Sigmoid colon (tissue), 7 donors: Measurements from ENCODE around the gene HPGDS. TPM values are rescaled to one million over a fixed set of nuclear protein-coding genes. Genes with fewer than 3 reads are reported as not detected.

Source experiments
- DNase-seq: peaks from one replicate; pipeline ENCODE4 v3.0.0-alpha.2; 2019
- H3K27ac ChIP-seq, 4 donors: fragments of 200-600 bp; sonication (generic); one replicate each; pipeline ENCODE4 v1.5.1; 2016 to 2019; ENCODE audit warnings: mild to moderate bottlenecking in 1 of 4
- H3K27me3 ChIP-seq, 3 donors: fragments of 200-600 bp; sonication (generic); one replicate each; pipeline ENCODE4 v1.5.1; 2019; ENCODE audit warnings: mild to moderate bottlenecking in 1 of 3
- H3K36me3 ChIP-seq, 4 donors: fragments of 200-600 bp; sonication (generic); one replicate each; pipeline ENCODE4 v1.5.1; 2016 to 2019
- H3K4me1 ChIP-seq, 4 donors: fragments of 200-600 bp; sonication (generic); one replicate each; pipeline ENCODE4 v1.5.1; 2017 to 2019
- H3K4me3 ChIP-seq, 4 donors: fragments of 200-600 bp; sonication (generic); one replicate each; pipeline ENCODE4 v1.5.1; 2017 to 2019; ENCODE audit warnings: mild to moderate bottlenecking in 2 of 4, moderate library complexity in 1 of 4
- H3K9me3 ChIP-seq, 4 donors: fragments of 200-600 bp in 3 of 4; sonication (generic) in 3 of 4; one replicate each; pipeline versions ENCODE4 v1.5.1 to v1.6.1; 2013 to 2019
- CTCF ChIP-seq, 4 experiments: fragments of 450-650 bp in 3 of 4; fragments of 200-600 bp in 1 of 4; IDR thresholded peaks; one replicate each; pipeline ENCODE4 v1.5.1; 2016 to 2019; ENCODE audit warnings: antibody characterized with exemption in 4 of 4, mild to moderate bottlenecking in 3 of 4, moderate library complexity in 2 of 4
- EP300 ChIP-seq, 4 donors: sonication (generic); formaldehyde crosslinking; IDR thresholded peaks; one replicate each; pipeline ENCODE4 v1.6.1; 2017; ENCODE audit warnings: antibody characterized with exemption in 4 of 4
- POLR2A ChIP-seq, 2 donors: fragments of 450-650 bp; IDR thresholded peaks; one replicate each; pipeline ENCODE4 v1.6.1; 2016; ENCODE audit warnings: antibody characterized with exemption in 2 of 2, mild to moderate bottlenecking in 2 of 2, moderate library complexity in 2 of 2
- POLR2AphosphoS5 ChIP-seq, 4 donors: sonication (generic); formaldehyde crosslinking; IDR thresholded peaks; one replicate each; pipeline ENCODE4 v1.6.1; 2017; ENCODE audit warnings: antibody characterized with exemption in 4 of 4
- WGBS, 2 donors: extraction: QIAGEN DNeasy Blood & Tissue Kit; methylation state at CpG; one replicate each; pipeline ENCODE4 v1.1.7; 2013; 5-methylcytosine and 5-hydroxymethylcytosine counted together
- intact Hi-C: fragments of 100-400 bp; cut with DNase I; formaldehyde crosslinking; loops from one replicate; pipeline ENCODE4 v1.15.1; 2023
- polyA plus RNA-seq, 3 donors: library from polyadenylated mRNA; stranded (reverse); fragments of 200-250 nt; gene quantifications; one replicate each; pipeline ENCODE4 v1.2.3, GENCODE V29; 2013
- total RNA-seq, 4 donors: library from RNA; depleted of rRNA; stranded (reverse); fragments of >200 nt; gene quantifications; one replicate each; pipeline ENCODE4 v1.1.0, GENCODE V29; 2016
- donor health status: healthy with polysubstance abuse.
- donor health status: Bipolar disorder and iron deficiency.
- donor health status: healthy.

Gene HPGDS
- total and polyA plus RNA-seq, 7 donors: 0.54 to 3.7 (median 2.1) TPM

- Histone ChIP-seq H3K27ac (no peak overlapping the region), H3K36me3 (no peaks in the 10 kb centered on the region), H3K4me1 (no peaks in the 10 kb centered on the region), H3K4me3 (no peak overlapping the region), H3K27me3 (no peaks in the 10 kb centered on the region), H3K9me3 (peaks cover 0 to 2% (median 0%) of the 10 kb centered on the region in 4 donors)
- TF ChIP-seq POLR2AphosphoS5 (IDR thresholded peaks at IDR 0.05): no peak
- intact Hi-C loops: no loop called here
- WGBS, 2 donors: 93 to 98% methylated on average over 1 of the region's 1 CpG
- no peak for DNase-seq
Measured at GRCh38 chr4:94368459-94368858, 25.8 kb upstream of the HPGDS start.

- DNase-seq: no peak
- intact Hi-C loops: no loop called here
- WGBS, 2 donors: 82 to 86% methylated on average over 1 of the region's 1 CpG
- Histone ChIP-seq H3K4me1 (no peaks in the 10 kb centered on the region), H3K27ac (no peak overlapping the region), H3K27me3 (no peaks in the 10 kb centered on the region), H3K4me3 (no peak overlapping the region), H3K9me3 (peaks cover 0 to 2% (median 0%) of the 10 kb centered on the region in 4 donors), H3K36me3 (no peaks in the 10 kb centered on the region)
- no peak for TF ChIP-seq POLR2AphosphoS5 (IDR thresholded peaks at IDR 0.05)
- TF ChIP-seq EP300 (IDR thresholded peaks at IDR 0.05): no peak
Measured at GRCh38 chr4:94365304-94365703, 22.7 kb upstream of the HPGDS start.

GRCh38 chr4:94364527-94364926 is 21.9 kb upstream of the HPGDS start:
- Histone ChIP-seq H3K36me3 (no peaks in the 10 kb centered on the region), H3K4me1 (no peaks in the 10 kb centered on the region), H3K27me3 (no peaks in the 10 kb centered on the region), H3K9me3 (peaks cover 0 to 2% (median 0%) of the 10 kb centered on the region in 4 donors), H3K4me3 (no peak overlapping the region), H3K27ac (no peak overlapping the region)
- 72 to 80% methylated on average over 4 of the region's 4 CpGs for WGBS, 2 donors
- DNase-seq: no peak
- TF ChIP-seq EP300 (IDR thresholded peaks at IDR 0.05) (no peak), POLR2AphosphoS5 (IDR thresholded peaks at IDR 0.05) (no peak), CTCF (IDR thresholded peaks at IDR 0.05) (no peak), POLR2A (IDR thresholded peaks at IDR 0.05) (no peak)
- intact Hi-C loops: no loop called here

- no peaks in the 10 kb centered on the region for H3K4me1 ChIP-seq
- 85 to 90% methylated on average over 4 of the region's 4 CpGs for WGBS, 2 donors
- no peak for DNase-seq
- H3K36me3 ChIP-seq: no peaks in the 10 kb centered on the region
- no peaks in the 10 kb centered on the region for H3K27me3 ChIP-seq
- H3K4me3 ChIP-seq: no peak overlapping the region
- no peak for TF ChIP-seq POLR2AphosphoS5 (IDR thresholded peaks at IDR 0.05)
- no peak for TF ChIP-seq EP300 (IDR thresholded peaks at IDR 0.05)
- no peak for TF ChIP-seq CTCF (IDR thresholded peaks at IDR 0.05)
- TF ChIP-seq POLR2A (IDR thresholded peaks at IDR 0.05): no peak
- peaks cover 0 to 2% (median 0%) of the 10 kb centered on the region in 4 donors for H3K9me3 ChIP-seq
- intact Hi-C loops: no loop called here
- no peak overlapping the region for H3K27ac ChIP-seq
Measured at GRCh38 chr4:94363136-94363655, 20.6 kb upstream of the HPGDS start.

GRCh38 chr4:94359838-94360237 is 17.2 kb upstream of the HPGDS start:
- Histone ChIP-seq H3K36me3 (no peaks in the 10 kb centered on the region), H3K4me1 (no peaks in the 10 kb centered on the region), H3K27me3 (no peaks in the 10 kb centered on the region), H3K4me3 (no peak overlapping the region), H3K27ac (no peak overlapping the region), H3K9me3 (no peaks in the 10 kb centered on the region)
- DNase-seq: no peak
- intact Hi-C loops: no loop called here
- TF ChIP-seq POLR2A (IDR thresholded peaks at IDR 0.05): no peak
- WGBS, 2 donors: 65 to 77% methylated on average over 4 of the region's 4 CpGs

- Histone ChIP-seq H3K36me3 (no peaks in the 10 kb centered on the region), H3K27ac (no peak overlapping the region), H3K27me3 (no peaks in the 10 kb centered on the region), H3K4me3 (no peak overlapping the region), H3K4me1 (no peaks in the 10 kb centered on the region), H3K9me3 (no peaks in the 10 kb centered on the region)
- DNase-seq: no peak
- intact Hi-C loops: no loop called here
- WGBS, 2 donors: 87 to 94% methylated on average over 2 of the region's 2 CpGs
- TF ChIP-seq CTCF (IDR thresholded peaks at IDR 0.05) (no peak), POLR2AphosphoS5 (IDR thresholded peaks at IDR 0.05) (no peak), POLR2A (IDR thresholded peaks at IDR 0.05) (no peak), EP300 (IDR thresholded peaks at IDR 0.05) (no peak)
Measured at GRCh38 chr4:94359221-94359620, 16.6 kb upstream of the HPGDS start.
